ENCODE results near the gene NUPR1.
"Not testable (repeated sequence)": the region's sequence is repeated elsewhere in the genome, so short reads cannot be mapped to it uniquely, and the experiment has no call there.

NUPR1 gene

DNA sequence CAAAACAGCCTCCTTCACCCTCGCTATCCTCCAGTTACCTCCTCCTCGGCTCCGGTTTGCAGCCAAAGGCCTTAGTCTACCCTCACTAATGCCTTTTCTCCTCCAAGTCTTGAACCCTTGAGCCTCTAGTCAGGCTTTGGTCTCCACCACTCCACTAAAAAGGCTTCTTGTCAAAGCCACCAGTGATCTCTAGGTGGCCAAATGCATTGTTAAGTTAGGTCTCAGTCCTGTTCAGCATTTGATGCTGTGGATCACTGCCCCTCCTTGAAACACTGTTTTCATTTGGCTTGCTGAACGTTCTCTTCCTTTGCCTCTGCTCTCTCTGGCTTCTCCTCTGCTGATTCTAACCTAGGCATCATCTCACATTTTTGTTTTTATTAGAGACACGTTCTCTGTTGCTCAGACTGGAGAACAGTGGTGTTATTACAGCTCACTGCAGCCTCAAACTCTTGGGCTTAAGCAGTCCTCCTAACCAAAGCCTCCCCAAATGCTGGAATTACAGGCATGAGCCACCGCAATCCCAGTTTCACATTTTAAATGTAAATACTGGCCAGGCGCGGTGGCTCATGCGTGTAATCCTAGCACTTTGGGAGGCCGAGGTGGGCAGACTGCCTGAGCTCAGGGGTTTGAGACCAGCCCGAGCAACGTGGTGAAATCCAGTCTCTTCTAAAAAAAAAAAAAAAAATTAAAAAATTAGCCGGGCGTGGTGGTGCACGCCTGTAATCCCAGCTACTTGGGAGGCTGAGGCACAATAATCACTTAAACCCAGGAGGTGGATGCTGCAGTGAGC is 16.1 kb upstream of the NUPR1 start:
- DNase-seq (ENCODE audit: low read depth): no peak

DNA sequence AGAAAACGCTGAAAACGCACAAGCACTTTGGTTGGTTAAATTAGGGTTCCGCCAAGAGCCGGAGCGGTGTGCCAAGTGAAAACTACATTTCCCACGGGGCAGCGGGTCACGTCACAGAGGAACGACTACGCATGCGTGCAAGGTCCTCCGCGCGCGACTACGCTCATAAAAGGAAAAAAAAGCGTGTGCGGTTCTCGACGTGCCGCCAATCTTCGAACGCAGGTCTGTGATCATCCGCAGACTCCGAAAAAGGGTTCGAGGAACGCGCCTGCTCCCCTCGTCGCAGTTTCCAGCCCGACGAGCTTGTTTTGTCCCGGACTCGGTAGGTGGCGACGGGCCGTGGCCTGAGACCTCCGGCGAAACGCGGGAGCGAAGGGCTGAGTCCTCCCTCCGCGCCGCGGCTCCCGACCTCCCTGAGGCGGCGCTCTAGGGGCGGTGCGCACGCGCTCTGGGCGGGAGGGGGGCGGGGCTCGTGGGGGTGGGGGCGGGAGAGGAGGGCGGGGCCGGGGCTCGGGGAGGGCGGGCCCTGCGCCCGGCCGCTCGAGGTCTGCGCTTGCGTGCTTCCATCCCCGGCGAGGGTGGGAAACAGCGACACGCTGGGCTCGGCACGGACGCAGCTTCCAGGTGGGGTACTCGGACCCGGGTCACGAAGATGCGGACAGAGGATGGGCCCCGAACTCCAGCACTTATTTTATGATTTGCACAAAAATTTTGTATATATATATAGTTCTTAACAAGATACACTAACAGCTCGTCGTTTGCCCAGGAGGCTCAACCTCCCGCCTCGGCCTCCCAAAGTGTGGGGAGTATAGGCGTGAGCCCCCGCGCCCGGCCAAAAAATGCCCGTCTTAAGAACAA is 15.2 kb upstream of the NUPR1 start, which contains the start of gene SGF29:
Gene SGF29, plus strand, starts transcription at position 145 of the 858 bp plus-strand sequence. CDS start 27,150 bp downstream, outside the sequence.
- peak; percentile 84 for DNase-seq (ENCODE audit: low read depth)

DNA sequence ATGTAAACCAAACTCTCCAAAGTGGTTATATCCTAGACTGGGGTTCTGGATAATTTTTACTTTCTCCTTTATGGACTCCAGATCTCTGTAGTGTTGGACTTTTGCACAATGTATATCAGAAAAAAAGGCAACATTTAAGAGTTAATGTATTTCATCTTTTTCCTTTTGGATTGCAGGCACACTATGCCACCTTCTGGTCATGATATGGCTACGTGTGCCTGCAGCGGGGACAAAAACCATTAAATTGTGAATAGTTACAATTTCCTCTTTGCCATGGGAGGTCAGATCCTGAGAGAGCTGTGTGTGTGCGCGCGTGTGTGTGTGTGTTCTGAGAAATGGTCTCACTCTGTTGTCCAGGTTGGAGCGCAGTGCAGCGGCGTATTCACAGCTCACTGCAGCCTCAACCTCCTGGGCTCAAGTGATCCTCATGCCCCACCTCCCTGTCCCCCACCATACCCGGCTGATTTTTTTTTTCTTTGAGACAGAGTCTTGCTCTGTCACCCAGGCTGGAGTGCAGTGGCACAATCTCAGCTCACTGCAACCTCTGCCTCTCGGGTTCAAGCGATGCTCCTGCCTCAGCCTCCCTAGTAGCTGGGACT is 10.6 kb upstream of the NUPR1 start:
- no peak for DNase-seq (ENCODE audit: low read depth)

DNA sequence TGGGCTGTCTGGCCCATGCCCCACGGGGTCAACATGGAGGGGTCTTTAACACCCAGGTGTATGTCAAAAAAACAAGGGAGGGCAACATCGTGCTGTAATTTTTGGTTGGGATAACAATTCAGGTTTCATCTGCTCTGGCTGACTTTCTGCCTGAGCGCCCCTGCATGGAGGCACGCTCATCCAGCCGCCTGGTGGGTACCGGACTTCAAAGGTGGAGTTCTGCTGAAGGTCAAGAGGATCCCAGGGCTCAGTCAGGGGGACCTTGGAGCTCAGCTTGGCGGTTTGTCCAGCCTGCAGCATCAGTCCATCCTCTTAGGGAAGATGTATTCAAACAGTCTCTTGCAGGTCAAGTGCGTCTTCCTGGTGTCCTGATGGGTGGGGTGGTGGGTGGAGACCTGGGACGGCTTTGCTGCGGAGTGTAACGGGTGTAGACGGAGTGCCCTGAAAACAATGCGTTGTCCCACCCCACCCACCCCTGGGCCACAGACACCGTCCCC is 9.6 kb upstream of the NUPR1 start:
- DNase-seq (ENCODE audit: low read depth): no peak

DNA sequence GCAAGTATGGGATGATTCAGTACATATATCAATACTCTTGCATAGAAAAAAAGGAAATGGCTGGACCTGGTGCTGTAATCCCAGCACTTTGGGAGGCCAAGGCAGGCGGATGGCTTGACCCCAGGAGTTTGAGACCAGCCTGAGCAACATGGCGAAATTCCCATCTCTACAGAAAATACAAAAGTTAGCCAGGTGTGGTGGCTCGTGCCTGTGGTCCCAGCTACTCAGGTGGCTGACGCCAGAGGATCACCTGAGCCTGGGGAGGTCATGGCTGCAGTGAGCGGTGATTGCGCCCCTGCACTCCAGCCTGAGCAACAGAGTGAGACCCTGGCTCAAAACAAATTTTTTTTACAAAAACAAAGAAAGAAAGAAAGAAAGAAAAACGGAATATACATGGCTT is 7.9 kb upstream of the NUPR1 start:
- DNase-seq (ENCODE audit: low read depth): no peak

DNA sequence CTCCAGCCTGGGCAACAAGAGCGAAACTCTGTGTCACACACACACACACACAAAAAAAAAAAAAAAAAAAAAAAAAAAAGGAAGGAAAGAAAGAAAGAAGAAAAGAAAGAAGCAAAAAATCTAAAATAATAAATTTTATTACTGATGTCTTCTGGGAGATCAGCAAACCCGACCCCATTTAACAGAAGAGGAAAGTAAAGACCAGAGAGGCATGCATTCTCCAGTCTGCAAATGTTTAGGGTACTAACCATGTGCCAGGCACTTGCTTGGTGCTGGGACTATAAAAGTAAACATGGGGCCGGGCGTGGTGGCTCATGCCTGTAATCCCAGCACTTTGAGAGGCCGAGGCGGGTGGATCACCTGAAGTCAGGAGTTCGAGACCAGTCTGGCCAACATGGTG is 7.2 kb upstream of the NUPR1 start:
- DNase-seq (ENCODE audit: low read depth): not testable (repeated sequence)

DNA sequence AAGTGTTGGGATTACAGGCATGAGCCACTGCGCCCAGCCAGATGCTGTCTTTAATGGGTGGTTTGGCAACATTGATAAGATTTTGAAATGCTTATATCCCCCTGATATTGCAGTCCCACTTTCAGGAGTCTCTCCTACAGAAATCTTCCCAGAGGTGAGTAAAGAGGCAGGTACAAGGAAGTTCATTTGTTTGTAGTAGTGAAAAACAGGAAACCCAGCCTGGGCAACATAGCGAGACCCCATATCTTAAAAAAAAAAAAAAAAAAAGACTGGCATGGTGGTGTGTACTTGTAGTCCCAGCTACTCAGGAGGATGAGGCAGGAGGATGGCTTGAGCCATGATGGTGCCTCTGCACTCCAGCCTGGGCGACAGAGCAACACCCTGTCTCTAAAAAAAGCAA is 6.2 kb upstream of the NUPR1 start:
- no peak for DNase-seq (ENCODE audit: low read depth)

DNA sequence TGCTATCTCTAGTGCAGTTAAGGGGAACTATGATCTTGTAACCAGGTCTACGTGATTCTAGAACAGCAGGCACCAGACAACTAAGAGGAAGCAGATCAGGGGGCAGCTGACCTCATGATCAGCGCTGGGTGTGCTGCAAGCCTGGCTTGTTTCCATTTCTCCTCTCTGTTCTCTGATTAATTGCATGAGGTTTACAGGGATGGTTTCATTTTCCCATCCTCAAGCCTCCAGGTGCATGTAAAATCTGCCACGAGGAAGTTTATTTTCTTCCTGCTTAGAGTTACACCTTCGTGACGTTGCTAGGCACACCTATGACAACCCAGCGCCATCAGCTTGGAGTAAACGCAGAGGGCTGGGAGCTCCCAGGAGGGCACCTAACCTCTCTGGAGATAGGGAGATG is 4.3 kb upstream of the NUPR1 start:
- no peak for DNase-seq (ENCODE audit: low read depth)

DNA sequence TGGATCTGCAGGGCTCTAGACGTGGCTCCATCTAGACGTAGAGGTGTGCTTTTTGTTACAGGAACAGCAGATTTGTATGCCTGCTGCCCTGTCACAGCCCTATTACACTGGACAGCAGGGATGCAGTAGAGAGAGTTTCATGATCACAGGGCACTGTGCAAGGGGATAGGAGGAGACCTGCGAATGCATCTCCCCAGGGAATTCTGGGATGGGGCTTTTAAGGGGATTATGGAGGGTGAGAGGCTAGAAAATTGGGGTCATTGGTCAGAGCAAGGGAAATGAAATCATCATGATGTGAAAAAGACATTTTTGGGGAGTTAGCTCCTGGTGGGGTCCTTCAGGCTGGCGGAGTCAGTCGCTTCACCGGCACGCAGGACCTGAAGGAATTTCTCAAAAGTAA is 3.9 kb upstream of the NUPR1 start:
- no peak for DNase-seq (ENCODE audit: low read depth)

DNA sequence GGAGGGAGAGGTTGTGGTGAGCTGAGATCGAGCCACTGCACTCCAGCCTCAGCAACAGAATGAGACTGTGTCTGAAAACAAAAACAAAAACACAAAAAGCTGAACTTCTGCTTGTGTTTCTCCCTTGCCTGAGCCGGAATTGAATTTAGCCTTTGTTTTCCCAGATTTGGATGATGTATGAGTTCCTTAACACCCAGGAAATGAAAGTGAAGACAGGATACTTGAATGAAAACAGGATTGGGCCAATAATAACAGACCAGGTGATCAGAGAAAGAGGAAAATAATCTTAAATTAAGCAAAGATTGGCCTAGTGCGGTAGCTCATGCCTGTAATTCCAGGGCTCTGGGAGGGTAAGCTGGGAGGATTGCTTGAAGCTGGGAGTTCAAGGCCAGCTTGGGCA is 1.6 kb upstream of the NUPR1 start:
- DNase-seq (ENCODE audit: low read depth): no peak

DNA sequence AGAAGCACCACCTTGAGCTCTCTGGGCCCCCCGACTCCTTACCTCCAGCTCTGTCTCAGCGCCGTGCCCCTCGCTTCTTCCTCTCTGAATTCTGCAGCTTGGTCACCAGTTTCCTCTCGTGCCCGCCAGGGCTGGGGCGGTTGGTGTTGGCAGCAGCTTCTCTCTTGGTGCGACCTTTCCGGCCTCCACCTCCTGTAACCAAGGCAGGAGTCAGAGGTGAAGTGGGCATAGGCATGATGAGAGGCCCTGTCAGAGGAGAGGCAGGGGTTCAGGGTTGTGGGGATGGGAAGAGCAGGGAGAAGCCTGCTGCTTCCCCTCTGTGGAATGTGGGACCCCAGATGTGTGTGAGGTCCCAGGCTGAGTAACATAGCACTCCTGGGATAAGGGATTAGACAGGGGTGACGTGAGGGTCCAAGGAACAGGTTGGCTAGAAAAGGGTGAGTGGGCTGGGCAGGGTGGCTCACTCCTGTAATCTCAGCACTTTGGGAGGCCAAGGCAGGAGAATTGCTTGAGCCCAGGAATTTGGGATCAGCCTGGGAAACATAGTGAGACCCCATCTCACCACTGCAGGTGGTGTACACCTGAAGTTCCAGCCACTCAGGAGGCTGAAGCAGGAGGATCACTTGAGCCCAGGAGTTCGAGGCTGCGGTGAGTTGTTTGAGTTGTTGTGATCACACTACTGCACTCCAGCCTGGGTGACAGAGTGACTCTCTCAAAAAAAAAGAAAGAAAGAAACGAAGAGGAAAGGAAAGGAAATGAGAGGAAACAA is 626 bp downstream of the NUPR1 start:
- DNase-seq (ENCODE audit: low read depth): no peak

DNA sequence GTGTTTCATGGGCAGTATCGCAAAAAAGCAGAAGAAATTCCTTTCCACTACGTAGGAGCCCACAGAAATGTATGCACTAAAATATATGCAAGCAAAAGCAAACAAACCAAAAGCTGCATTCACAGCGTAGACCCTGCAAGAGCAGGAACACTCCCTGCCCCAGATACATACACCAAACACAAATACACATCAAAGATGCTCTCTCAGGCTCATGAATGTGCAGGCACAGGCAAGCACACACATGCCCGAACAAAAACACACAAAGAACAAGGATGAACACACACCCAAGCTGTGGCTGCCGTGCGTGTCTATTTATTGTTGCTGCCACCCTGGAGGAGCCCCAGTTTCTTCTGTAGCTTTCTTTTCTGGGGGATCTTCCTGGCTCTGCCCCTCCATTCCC is 1.7 kb downstream of the NUPR1 start:
- no peak for DNase-seq (ENCODE audit: low read depth)

DNA sequence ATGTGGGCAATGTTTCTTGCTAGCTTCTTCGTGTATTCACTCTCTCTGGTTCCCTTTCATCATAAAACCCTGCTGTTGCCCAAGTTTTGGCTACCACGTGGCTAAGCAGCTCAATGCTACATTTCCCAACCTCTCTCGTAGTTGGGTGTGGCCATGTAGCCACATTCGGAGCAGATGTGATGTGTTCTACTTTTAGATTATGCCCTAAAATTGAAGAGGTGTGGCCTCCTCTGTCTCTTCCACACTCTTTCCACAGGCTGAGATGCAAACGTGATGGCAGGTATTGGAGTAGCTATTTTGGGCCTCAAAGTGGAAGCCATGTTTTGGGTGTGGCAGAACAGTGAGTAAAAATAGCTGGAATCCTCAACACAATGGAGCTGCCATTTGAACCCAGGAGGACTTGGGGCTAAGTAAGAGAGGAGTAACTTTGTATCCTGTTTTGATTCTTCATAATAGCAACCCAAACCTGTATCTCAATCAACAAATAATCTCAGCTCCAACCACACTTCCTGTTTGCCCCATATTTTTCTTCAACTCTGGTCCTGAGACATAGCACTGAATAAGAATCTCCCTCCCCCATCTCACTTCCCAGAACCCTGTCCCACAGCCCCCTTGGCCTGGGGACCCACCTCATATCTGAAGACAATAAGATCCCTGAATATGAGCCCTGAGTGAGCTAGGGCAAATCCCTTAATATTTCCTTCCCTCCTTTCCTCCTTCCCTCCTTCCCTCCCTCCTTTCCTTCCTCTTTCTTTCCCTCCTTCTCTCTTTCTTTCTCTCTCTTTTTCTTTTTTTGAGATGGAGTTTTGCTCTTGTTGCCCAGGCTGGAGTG is 4.0 kb downstream of the NUPR1 start:
- DNase-seq (ENCODE audit: low read depth): no peak

DNA sequence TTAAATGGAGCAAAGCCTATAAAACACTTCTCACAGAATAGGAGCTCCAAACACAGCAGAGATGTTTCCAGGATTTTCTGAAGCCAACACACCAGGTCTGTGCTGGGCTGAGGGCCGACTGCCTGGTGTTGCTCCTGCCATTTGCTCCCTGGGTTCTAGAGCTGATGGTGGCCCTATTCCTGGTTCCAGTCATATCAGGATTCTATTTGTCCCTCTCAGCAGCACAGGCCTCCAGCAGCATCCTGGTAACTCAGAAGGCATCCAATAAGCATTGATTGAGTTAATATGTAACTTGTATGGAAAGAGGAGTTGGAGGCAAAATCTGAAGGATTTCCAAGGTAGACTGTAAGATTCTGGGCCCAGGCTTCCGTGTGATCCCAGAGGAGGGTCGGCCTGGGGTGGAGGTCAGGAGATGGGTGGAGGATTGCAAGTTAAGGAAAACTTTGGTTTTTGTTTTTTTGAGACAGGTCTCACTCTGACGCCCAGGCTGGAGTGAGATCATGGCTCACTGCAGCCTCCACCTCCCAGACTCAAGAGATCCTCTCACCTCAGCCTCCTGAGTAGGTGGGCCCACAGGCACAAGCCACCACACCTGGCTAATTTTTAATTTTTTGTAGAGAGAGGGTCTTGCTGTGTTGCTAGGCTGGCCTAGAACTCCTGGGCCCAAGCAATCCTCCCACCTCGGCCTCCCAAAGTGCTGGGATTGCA is 5.7 kb downstream of the NUPR1 start:
- no peak for DNase-seq (ENCODE audit: low read depth)

DNA sequence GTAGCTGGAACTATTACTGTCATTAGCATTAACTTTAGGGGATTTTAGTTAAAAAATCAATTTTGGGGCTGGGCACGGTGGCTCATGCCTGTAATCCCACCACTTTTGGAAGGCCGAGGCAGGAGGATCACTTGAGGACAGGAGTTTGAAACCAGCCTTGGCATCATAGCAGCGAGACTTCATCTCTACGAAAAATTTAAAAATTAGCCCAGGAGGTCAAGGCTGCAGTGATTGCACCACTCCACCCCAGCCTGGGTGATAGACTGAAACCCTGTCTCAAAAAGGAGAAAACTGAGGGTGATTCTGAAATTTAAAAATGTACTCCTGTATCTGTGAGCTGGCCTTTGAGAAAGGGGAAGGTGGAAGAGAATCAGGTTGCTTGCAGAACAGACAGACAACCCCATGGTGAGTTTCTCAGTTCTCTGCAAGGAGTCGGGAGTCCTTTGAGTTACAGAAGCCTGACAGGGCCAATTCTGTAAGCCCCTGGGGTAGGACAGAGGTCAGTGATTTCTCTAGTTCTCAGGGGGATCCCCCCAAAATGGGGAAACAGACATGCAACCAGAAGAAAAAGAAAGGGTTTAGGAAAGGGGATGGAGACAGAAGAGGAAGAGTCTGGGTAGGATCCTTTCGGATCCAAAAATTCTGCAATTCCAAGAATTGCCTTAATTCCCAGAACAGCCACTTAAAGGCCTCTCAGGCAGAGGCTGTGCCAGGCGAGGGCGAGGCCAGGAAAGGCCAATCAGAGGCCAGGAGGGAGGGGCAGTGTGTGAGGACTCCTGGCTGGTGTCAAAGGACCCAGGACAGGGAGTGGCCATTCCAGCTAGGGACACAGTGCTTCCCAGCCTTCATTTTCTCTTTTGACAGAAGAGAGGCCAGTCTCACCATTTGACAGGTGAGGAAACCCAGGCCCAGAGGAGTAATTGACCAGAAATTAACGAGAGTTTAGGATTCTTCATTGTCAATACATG is 6.7 kb downstream of the NUPR1 start:
- no peak for DNase-seq (ENCODE audit: low read depth)

DNA sequence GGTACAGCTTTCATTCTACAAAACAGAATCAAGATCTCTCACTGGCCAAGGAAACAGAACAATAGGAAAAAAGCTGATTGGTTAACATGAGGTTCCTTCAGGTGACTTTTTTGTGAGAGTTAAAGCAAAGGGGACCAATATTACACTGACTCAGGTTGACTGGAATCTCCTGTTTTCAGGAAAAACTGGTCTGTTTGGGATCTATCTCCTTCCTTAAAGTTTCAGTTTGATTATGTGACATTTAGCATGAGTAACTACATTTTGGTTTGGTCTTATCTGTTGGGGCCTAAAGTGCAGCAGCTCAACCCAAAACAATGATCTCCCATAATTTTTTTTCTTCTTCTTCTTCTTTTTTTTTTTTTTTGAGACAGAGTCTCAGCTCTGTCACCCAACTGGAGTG is 9.7 kb downstream of the NUPR1 start:
- DNase-seq (ENCODE audit: low read depth): no peak

DNA sequence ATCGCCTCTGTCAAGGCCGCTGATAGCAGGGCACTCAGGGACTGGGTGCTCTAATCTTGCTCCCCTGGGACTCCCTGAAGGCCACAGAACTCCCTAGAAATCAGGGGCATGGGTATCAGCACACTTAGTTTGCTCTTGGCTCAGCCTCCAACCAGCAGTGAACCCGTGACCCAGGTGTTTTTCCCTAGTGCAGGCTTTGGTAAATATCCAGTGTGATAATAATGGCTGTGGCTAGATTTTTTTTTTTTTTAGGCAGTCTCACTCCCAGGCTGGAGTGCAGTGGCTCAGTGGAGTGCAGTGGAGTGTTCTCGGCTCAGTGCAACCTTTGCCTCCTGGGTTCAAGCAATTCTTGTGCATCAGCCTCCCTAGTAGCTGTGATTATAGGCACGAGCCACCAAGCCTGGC is 10.3 kb downstream of the NUPR1 start:
- no peak for DNase-seq (ENCODE audit: low read depth)

DNA sequence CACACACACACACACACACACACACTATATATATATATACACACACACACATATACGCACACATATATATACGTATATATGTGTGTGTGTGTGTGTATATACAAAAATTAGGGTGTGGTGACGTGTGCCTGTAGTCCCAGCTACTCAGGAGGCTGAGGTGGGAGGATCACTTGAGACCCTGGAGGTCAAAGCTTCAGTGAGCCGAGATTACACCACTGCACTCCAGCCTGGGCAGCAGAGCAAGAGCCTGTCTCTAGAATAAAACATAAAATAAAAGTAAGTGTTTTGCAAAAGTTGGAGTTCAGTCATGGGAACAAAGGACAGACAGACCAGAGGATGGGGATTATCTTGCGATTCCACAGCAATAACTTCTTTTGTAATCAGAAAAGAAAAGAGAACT is 10.8 kb downstream of the NUPR1 start:
- DNase-seq (ENCODE audit: low read depth): no peak

DNA sequence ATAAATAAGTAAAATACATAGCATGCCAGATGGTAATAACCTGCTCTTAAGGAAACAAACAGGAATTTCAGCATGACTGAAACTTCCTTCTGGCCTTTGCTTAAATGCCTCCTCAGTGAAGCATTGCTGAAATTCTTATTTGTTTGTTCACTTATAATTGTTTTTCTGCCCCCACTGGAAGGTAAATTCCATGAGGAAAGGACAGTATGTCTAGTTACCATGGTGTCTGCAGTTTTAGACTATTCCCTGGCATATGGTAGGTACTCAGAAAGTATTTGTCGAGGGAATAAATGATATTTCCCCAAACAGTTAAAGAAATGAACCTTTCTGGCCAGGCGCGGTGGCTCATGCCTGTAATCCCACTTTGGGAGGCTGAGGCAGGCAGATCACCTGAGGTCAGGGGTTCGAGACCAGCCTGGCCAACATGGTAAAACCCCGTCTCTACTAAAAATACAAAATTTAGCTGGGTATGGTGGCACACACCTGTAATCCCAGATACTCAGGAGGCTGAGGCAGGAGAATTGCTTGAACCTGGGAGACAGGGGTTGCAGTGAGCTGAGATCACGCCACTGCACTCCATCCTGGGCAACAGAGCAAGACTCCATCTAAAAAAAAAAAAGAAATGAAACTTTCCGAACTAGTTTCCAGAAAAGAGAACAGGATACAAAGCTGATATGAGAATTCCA is 11.5 kb downstream of the NUPR1 start:
- not testable (repeated sequence) for DNase-seq (ENCODE audit: low read depth)

Measured in activated T-cell treated with anti-CD3 and anti-CD28 coated beads for 48 hours (primary cell).